ENCODE measurements around the gene CD160. TPM values are rescaled to one million over a fixed set of nuclear protein-coding genes. Genes with fewer than 3 reads are reported as not detected.

The CD160 gene
- total and polyA plus RNA-seq, 2 of the 13 experiments (the other 11 are each of a cell fraction or from before 2014, with no cell fraction given), result 0.09 TPM; not detected in 1

GRCh38 chr1:145707183-145707867 is 12.0 kb upstream of the CD160 start, which contains the start of gene PDZK1 (continued):
- TF ChIP-seq ZNF7 (CRISPR knock-in tag; IDR thresholded peaks at IDR 0.05) (0 out of 2 replicates have a peak, but pooled peaks have one; percentile 17), ZMYM4 (CRISPR knock-in tag; IDR thresholded peaks at IDR 0.05) (peak; percentile 36), NCOA2 (CRISPR knock-in tag; IDR thresholded peaks at IDR 0.05) (peak; percentile 56; the same call in 1 of the 2 replicates), POLR2A (IDR thresholded peaks at IDR 0.05; ENCODE audit: insufficient read depth in 1 of 2, low read depth in 2 of 2, low read length in 2 of 2) (peak; percentile 14 to 55; a peak in 2 of 4 replicates), KLF6 (CRISPR knock-in tag; IDR thresholded peaks at IDR 0.05) (0 out of 2 replicates have a peak, but pooled peaks have one; percentile 34), ZNF160 (CRISPR knock-in tag; IDR thresholded peaks at IDR 0.05) (peak; percentile 56; the same call in 1 of the 2 replicates), NCOR1 (IDR thresholded peaks at IDR 0.05; ENCODE audit: borderline replicate concordance, low read length) (peak; percentile 83; the same call in 1 of the 2 replicates), ZNF33A (CRISPR knock-in tag; IDR thresholded peaks at IDR 0.05; ENCODE audit: borderline replicate concordance) (0 out of 2 replicates have a peak, but pooled peaks have one; percentile 59), FOXA3 (CRISPR knock-in tag; IDR thresholded peaks at IDR 0.05) (peak; percentile 51; the same call in 1 of the 2 replicates), ZNF468 (CRISPR knock-in tag; IDR thresholded peaks at IDR 0.05) (no peak), ZNF513 (CRISPR knock-in tag; conservative IDR thresholded peaks at IDR 0.05) (no peak), ZNF589 (CRISPR knock-in tag; conservative IDR thresholded peaks at IDR 0.05) (no peak), ZBTB39 (CRISPR knock-in tag; IDR thresholded peaks at IDR 0.05) (peak; percentile 49; the same call in 1 of the 2 replicates), ZNF879 (CRISPR knock-in tag; IDR thresholded peaks at IDR 0.05) (no peak), CREB1 (IDR thresholded peaks at IDR 0.05) (no peak), CREB1 (CRISPR knock-in tag; IDR thresholded peaks at IDR 0.05) (0 out of 2 replicates have a peak, but pooled peaks have one; percentile 12), ZNF614 (CRISPR knock-in tag; IDR thresholded peaks at IDR 0.05; ENCODE audit: borderline replicate concordance) (0 out of 2 replicates have a peak, but pooled peaks have one; percentile 15), HOXD1 (CRISPR knock-in tag; IDR thresholded peaks at IDR 0.05) (0 out of 2 replicates have a peak, but pooled peaks have one; percentile 27), BCLAF1 (IDR thresholded peaks at IDR 0.05) (no peak), YEATS4 (CRISPR knock-in tag; IDR thresholded peaks at IDR 0.05; ENCODE audit: borderline replicate concordance) (peak; percentile 67), ARHGAP35 (CRISPR knock-in tag; IDR thresholded peaks at IDR 0.05; ENCODE audit: borderline replicate concordance) (no peak), ZNF230 (CRISPR knock-in tag; IDR thresholded peaks at IDR 0.05) (no peak), ZNF30 (CRISPR knock-in tag; IDR thresholded peaks at IDR 0.05) (0 out of 2 replicates have a peak, but pooled peaks have one; percentile 36)
- TF ChIP-seq, protein P1, sequence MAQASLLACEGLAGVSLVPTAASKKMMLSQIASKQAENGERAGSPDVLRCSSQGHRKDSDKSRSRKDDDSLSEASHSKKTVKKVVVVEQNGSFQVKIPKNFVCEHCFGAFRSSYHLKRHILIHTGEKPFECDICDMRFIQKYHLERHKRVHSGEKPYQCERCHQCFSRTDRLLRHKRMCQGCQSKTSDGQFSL (CRISPR knock-in tag; IDR thresholded peaks at IDR 0.05), result no peak
